Astrocyte (in vitro differentiated cells and primary cell): ENCODE measurements around the gene WWC2. TPM values are rescaled to one million over a fixed set of nuclear protein-coding genes. Genes with fewer than 3 reads are reported as not detected.

Experiments used
- DNase-seq: peaks from one replicate; pipeline ENCODE4 v3.0.0-alpha.2; 2010; ENCODE audit warnings: low read depth
- FAIRE-seq: peaks from 2 replicates; lab custom pipeline; 2011; peaks lifted over from hg19 to GRCh38; lab: Jason Lieb, UNC
- H2AFZ ChIP-seq: 2 replicates; pipeline ENCODE4 v1.6.0; 2012; ENCODE audit warnings: low read depth, low read length, inconsistent platforms
- H3K27ac ChIP-seq: 2 replicates; pipeline ENCODE4 v1.5.1; 2011; ENCODE audit warnings: low read depth, low read length, inconsistent platforms
- H3K27me3 ChIP-seq: 2 replicates; pipeline ENCODE4 v1.6.0; 2011; ENCODE audit warnings: low read length, inconsistent platforms; ENCODE audit not compliant: insufficient read depth
- H3K36me3 ChIP-seq: 2 replicates; pipeline ENCODE4 v1.5.1; 2011; ENCODE audit warnings: low read length, inconsistent platforms; ENCODE audit not compliant: insufficient read depth
- H3K4me1 ChIP-seq: 2 replicates; pipeline ENCODE4 v1.5.1; 2011; ENCODE audit warnings: low read length, inconsistent platforms; ENCODE audit not compliant: insufficient read depth
- H3K4me2 ChIP-seq: 2 replicates; pipeline ENCODE4 v1.6.0; 2012; ENCODE audit warnings: low read length, inconsistent platforms
- H3K4me3 ChIP-seq: 2 replicates; pipeline ENCODE4 v1.5.1; 2011; ENCODE audit warnings: low read depth, mild to moderate bottlenecking, low read length, inconsistent platforms; ENCODE audit not compliant: insufficient read depth
- H3K79me2 ChIP-seq: 2 replicates; pipeline ENCODE4 v1.6.0; 2012; ENCODE audit warnings: mild to moderate bottlenecking, low read length, inconsistent platforms; ENCODE audit not compliant: insufficient read depth
- H3K9ac ChIP-seq: 2 replicates; pipeline ENCODE4 v1.6.0; 2012; ENCODE audit warnings: mild to moderate bottlenecking, low read length, inconsistent platforms
- H3K9me3 ChIP-seq: 2 replicates; pipeline ENCODE4 v1.5.1; 2012; ENCODE audit warnings: low read depth, mild to moderate bottlenecking, low read length, inconsistent platforms; ENCODE audit not compliant: insufficient read depth
- H4K20me1 ChIP-seq: 2 replicates; pipeline ENCODE4 v1.6.0; 2012; ENCODE audit warnings: low read length, inconsistent platforms; ENCODE audit not compliant: insufficient read depth
- H3K27ac Mint-ChIP-seq: one replicate; pipeline ENCODE4 v1.8.0; 2021; ENCODE audit warnings: mild to moderate bottlenecking, mixed read lengths; ENCODE audit not compliant: unreplicated experiment
- H3K27me3 Mint-ChIP-seq: one replicate; pipeline ENCODE4 v1.8.0; 2021; ENCODE audit warnings: low read depth, mixed read lengths; ENCODE audit not compliant: unreplicated experiment
- H3K36me3 Mint-ChIP-seq: one replicate; pipeline ENCODE4 v1.8.0; 2021; ENCODE audit warnings: low read depth, mixed read lengths; ENCODE audit not compliant: unreplicated experiment
- H3K4me1 Mint-ChIP-seq: one replicate; pipeline ENCODE4 v1.8.0; 2021; ENCODE audit warnings: low read depth, mixed read lengths; ENCODE audit not compliant: unreplicated experiment
- H3K4me3 Mint-ChIP-seq: one replicate; pipeline ENCODE4 v1.8.0; 2021; ENCODE audit warnings: mild to moderate bottlenecking, moderate library complexity, mixed read lengths; ENCODE audit not compliant: unreplicated experiment
- H3K9me3 Mint-ChIP-seq: one replicate; pipeline ENCODE4 v1.8.0; 2021; ENCODE audit warnings: mild to moderate bottlenecking, mixed read lengths; ENCODE audit not compliant: unreplicated experiment
- EZH2 ChIP-seq: IDR thresholded peaks from 2 replicates; pipeline ENCODE4 v1.6.1; 2012; ENCODE audit warnings: mild to moderate bottlenecking, low read length, inconsistent platforms; ENCODE audit not compliant: insufficient read depth
- total RNA-seq: library from RNA; stranded (reverse); gene quantifications from 2 replicates; pipeline ENCODE4 v1.2.1, GENCODE V29; 2021
- TF ChIP-seq, protein P1 (sequence below): IDR thresholded peaks from 2 replicates; pipeline ENCODE4 v1.5.1; 2011; ENCODE audit warnings: low read depth, mild to moderate bottlenecking, inconsistent platforms, low read length, moderate library complexity; ENCODE audit not compliant: insufficient read depth

Gene WWC2
- total RNA-seq, 1 donor from 2014 or later: 62.6 TPM

DNA sequence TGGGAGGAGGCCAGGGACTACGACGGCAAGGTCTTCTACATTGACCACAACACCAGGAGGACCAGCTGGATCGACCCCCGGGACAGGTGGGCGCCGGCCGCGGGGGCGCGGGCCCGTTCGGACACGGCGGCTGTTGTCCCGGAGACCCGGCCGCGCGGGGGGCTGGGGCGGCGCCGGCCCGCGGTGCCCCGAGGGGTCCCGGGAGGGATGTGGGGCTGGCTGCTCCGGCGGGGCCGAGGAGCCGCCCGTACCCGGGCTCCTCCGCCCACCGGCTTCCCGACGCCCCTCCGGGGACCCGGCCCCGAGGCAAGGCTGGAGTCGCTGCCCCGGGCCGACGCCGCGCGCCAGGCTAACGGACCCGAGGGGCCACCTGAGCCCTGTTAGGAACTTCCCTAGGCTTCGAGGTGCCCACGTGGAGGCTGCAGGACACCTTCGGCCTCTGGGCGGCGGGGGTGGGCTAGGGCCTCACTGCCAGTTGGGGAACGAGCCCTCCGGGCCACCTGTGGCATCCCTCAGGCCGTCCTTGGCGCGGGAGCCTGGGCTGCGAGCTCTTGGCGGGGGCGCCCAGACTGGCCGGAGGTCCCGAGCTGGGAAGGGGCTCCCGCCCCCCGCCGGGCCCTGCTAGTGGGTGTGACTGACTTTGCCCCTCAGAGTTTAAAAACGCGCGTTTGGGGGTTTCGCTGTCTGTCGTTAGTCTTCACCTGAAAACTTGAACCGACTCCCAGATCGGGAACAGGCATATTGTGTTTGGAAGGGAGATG lies 660 bp downstream of the WWC2 start:
- FAIRE-seq (no peak), DNase-seq (no peak)
- Histone ChIP-seq H3K27ac (peak overlapping the region; percentile 91), H3K4me3 (peak overlapping the region; percentile 82), H3K36me3 (no peaks in the 10 kb centered on the region), H3K4me2 (peak overlapping the region; percentile 87), H3K79me2 (peaks cover 55% of the 10 kb centered on the region), H3K9ac (peak overlapping the region; percentile 93), H2AFZ (peak overlapping the region; percentile 77), H3K4me1 (peaks cover 10% of the 10 kb centered on the region), H4K20me1 (peaks cover 40% of the 10 kb centered on the region), H3K9me3 (no peaks in the 10 kb centered on the region), H3K27me3 (no peaks in the 10 kb centered on the region)
- H3K36me3 Mint-ChIP-seq: no peaks in the 10 kb centered on the region
- no peak for TF ChIP-seq EZH2
- TF ChIP-seq, protein P1, sequence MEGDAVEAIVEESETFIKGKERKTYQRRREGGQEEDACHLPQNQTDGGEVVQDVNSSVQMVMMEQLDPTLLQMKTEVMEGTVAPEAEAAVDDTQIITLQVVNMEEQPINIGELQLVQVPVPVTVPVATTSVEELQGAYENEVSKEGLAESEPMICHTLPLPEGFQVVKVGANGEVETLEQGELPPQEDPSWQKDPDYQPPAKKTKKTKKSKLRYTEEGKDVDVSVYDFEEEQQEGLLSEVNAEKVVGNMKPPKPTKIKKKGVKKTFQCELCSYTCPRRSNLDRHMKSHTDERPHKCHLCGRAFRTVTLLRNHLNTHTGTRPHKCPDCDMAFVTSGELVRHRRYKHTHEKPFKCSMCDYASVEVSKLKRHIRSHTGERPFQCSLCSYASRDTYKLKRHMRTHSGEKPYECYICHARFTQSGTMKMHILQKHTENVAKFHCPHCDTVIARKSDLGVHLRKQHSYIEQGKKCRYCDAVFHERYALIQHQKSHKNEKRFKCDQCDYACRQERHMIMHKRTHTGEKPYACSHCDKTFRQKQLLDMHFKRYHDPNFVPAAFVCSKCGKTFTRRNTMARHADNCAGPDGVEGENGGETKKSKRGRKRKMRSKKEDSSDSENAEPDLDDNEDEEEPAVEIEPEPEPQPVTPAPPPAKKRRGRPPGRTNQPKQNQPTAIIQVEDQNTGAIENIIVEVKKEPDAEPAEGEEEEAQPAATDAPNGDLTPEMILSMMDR: no peak
- H3K27ac Mint-ChIP-seq: peak overlapping the region; percentile 91
- H3K27me3 Mint-ChIP-seq: no peaks in the 10 kb centered on the region
- H3K4me1 Mint-ChIP-seq: peaks cover 12% of the 10 kb centered on the region
- H3K4me3 Mint-ChIP-seq: peak overlapping the region; percentile 93
- H3K9me3 Mint-ChIP-seq: no peaks in the 10 kb centered on the region

DNA sequence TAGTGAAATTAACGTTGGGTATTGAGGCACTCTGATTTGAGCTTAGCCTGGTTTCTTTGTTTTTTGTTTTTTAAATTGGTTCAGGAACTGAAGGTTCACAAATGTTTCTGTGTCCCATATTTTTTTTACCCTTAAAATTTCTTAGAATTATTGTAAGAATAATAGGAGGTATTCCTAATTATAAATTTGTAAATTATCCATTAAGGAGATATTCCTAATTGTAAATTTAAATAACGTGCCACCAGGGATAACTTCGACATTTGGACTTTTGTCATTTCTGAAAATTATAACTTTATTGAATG lies 1.2 kb downstream of the WWC2 start:
- H3K4me3 ChIP-seq: peak overlapping the region; percentile 82
- H3K27ac ChIP-seq: peak overlapping the region; percentile 91
- no peaks in the 10 kb centered on the region for H3K9me3 ChIP-seq
- H3K36me3 Mint-ChIP-seq: no peaks in the 10 kb centered on the region
- H2AFZ ChIP-seq: no peak overlapping the region
- H3K27me3 Mint-ChIP-seq: no peaks in the 10 kb centered on the region
- peaks cover 44% of the 10 kb centered on the region for H4K20me1 ChIP-seq
- FAIRE-seq (no peak), DNase-seq (no peak)
- H3K79me2 ChIP-seq: peaks cover 61% of the 10 kb centered on the region
- peaks cover 10% of the 10 kb centered on the region for H3K4me1 Mint-ChIP-seq
- H3K4me1 ChIP-seq: peaks cover 10% of the 10 kb centered on the region
- no peaks in the 10 kb centered on the region for H3K9me3 Mint-ChIP-seq
- no peak for TF ChIP-seq EZH2
- TF ChIP-seq, protein P1: no peak
- H3K4me3 Mint-ChIP-seq: peak overlapping the region; percentile 93
- H3K27me3 ChIP-seq: no peaks in the 10 kb centered on the region
- H3K9ac ChIP-seq: peak overlapping the region; percentile 93
- H3K36me3 ChIP-seq: no peaks in the 10 kb centered on the region
- peak overlapping the region; percentile 91 for H3K27ac Mint-ChIP-seq
- H3K4me2 ChIP-seq: peak overlapping the region; percentile 87

- peaks cover 45% of the 10 kb centered on the region for H4K20me1 ChIP-seq
- peak overlapping the region; percentile 93 for H3K4me3 Mint-ChIP-seq
- H3K4me1 Mint-ChIP-seq: peaks cover 10% of the 10 kb centered on the region
- DNase-seq (no peak), FAIRE-seq (no peak)
- no peaks in the 10 kb centered on the region for H3K36me3 ChIP-seq
- peak overlapping the region; percentile 82 for H3K4me3 ChIP-seq
- no peaks in the 10 kb centered on the region for H3K9me3 ChIP-seq
- TF ChIP-seq, protein P1: no peak
- no peak for TF ChIP-seq EZH2
- peak overlapping the region; percentile 87 for H3K4me2 ChIP-seq
- no peaks in the 10 kb centered on the region for H3K27me3 Mint-ChIP-seq
- H3K9me3 Mint-ChIP-seq: no peaks in the 10 kb centered on the region
- no peaks in the 10 kb centered on the region for H3K27me3 ChIP-seq
- H3K9ac ChIP-seq: peak overlapping the region; percentile 93
- H2AFZ ChIP-seq: no peak overlapping the region
- H3K79me2 ChIP-seq: peaks cover 65% of the 10 kb centered on the region
- H3K27ac Mint-ChIP-seq: no peak overlapping the region
- no peak overlapping the region for H3K27ac ChIP-seq
- no peaks in the 10 kb centered on the region for H3K36me3 Mint-ChIP-seq
- peaks cover 10% of the 10 kb centered on the region for H3K4me1 ChIP-seq
Measured at GRCh38 chr4:183100827-183101226, 1.8 kb downstream of the WWC2 start.
